DND-41 (cell line): ENCODE results near the gene CHD6.

Source experiments
- ATAC-seq: fragments of 200-7000 bp; cut with Tn5 transposase; 3 replicates; pipeline ENCODE4 v1.9.1; 2021; ENCODE audit warnings: low read depth; ENCODE audit not compliant: insufficient read depth
- DNase-seq: peaks from one replicate; pipeline ENCODE4 v3.0.0-alpha.2; 2020
- H2AFZ ChIP-seq: 2 replicates; pipeline ENCODE4 v1.6.0; 2012; ENCODE audit warnings: low read depth, low read length
- H3K27ac ChIP-seq: 2 replicates; pipeline ENCODE4 v1.5.1; 2012; ENCODE audit warnings: low read length, inconsistent platforms
- H3K27me3 ChIP-seq: fragments of 200-600 bp; sonication (generic); 2 replicates; pipeline ENCODE4 v1.6.0; 2012; ENCODE audit warnings: low read length, mild to moderate bottlenecking, inconsistent platforms; ENCODE audit not compliant: insufficient read depth, poor library complexity
- H3K36me3 ChIP-seq: 2 replicates; pipeline ENCODE4 v1.5.1; 2012; ENCODE audit warnings: low read length, inconsistent platforms; ENCODE audit not compliant: insufficient read depth
- H3K4me1 ChIP-seq: 2 replicates; pipeline ENCODE4 v1.5.1; 2012; ENCODE audit warnings: mild to moderate bottlenecking, low read length; ENCODE audit not compliant: insufficient read depth
- H3K4me2 ChIP-seq: 2 replicates; pipeline ENCODE4 v1.6.0; 2012; ENCODE audit warnings: mild to moderate bottlenecking, moderate library complexity, low read length, inconsistent platforms; ENCODE audit not compliant: insufficient read depth
- H3K4me3 ChIP-seq, 2 experiments: fragments of 200-600 bp in 1 of 2; shearing (Covaris generic) in 1 of 2; 2 replicates each; pipeline ENCODE4 v1.5.1; 2012 to 2016; ENCODE audit warnings: inconsistent platforms in 2 of 2, low read length in 2 of 2, mild to moderate bottlenecking in 2 of 2, low read depth in 1 of 2, moderate library complexity in 1 of 2
- H3K79me2 ChIP-seq: 2 replicates; pipeline ENCODE4 v1.6.0; 2012; ENCODE audit warnings: low read length, inconsistent platforms; ENCODE audit not compliant: insufficient read depth
- H3K9ac ChIP-seq: 2 replicates; pipeline ENCODE4 v1.6.0; 2012; ENCODE audit warnings: low read depth, mild to moderate bottlenecking, inconsistent platforms, low read length, moderate library complexity
- H3K9me3 ChIP-seq: 2 replicates; pipeline ENCODE4 v1.5.1; 2012; ENCODE audit warnings: low read length, moderate library complexity, mild to moderate bottlenecking, inconsistent platforms; ENCODE audit not compliant: insufficient read depth, severe bottlenecking
- H4K20me1 ChIP-seq: 2 replicates; pipeline ENCODE4 v1.6.0; 2012; ENCODE audit warnings: low read length; ENCODE audit not compliant: insufficient read depth
- EZH2 ChIP-seq: IDR thresholded peaks from 3 replicates; pipeline ENCODE4 v1.6.1; 2012; ENCODE audit warnings: borderline replicate concordance, low read depth, mild to moderate bottlenecking, moderate library complexity, low read length, inconsistent platforms; ENCODE audit not compliant: severe bottlenecking
- TF ChIP-seq, protein P1 (sequence below): IDR thresholded peaks from 2 replicates; pipeline ENCODE4 v1.5.1; 2012; ENCODE audit warnings: borderline replicate concordance, low read length, moderate library complexity, mild to moderate bottlenecking; ENCODE audit not compliant: poor library complexity, severe bottlenecking; ENCODE audit errors: extremely low read depth

Gene CHD6

GRCh38 chr20:41411391-41411847 lies 206.8 kb downstream of the CHD6 start:
- TF ChIP-seq, protein P1, sequence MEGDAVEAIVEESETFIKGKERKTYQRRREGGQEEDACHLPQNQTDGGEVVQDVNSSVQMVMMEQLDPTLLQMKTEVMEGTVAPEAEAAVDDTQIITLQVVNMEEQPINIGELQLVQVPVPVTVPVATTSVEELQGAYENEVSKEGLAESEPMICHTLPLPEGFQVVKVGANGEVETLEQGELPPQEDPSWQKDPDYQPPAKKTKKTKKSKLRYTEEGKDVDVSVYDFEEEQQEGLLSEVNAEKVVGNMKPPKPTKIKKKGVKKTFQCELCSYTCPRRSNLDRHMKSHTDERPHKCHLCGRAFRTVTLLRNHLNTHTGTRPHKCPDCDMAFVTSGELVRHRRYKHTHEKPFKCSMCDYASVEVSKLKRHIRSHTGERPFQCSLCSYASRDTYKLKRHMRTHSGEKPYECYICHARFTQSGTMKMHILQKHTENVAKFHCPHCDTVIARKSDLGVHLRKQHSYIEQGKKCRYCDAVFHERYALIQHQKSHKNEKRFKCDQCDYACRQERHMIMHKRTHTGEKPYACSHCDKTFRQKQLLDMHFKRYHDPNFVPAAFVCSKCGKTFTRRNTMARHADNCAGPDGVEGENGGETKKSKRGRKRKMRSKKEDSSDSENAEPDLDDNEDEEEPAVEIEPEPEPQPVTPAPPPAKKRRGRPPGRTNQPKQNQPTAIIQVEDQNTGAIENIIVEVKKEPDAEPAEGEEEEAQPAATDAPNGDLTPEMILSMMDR, result peak; percentile 53
- no peak for TF ChIP-seq EZH2
- Histone ChIP-seq H3K4me1 (no peaks in the 10 kb centered on the region), H3K9me3 (no peaks in the 10 kb centered on the region), H2AFZ (no peak overlapping the region), H3K27ac (no peak overlapping the region), H3K27me3 (no peaks in the 10 kb centered on the region), H4K20me1 (no peaks in the 10 kb centered on the region), H3K4me2 (no peak overlapping the region), H3K36me3 (peaks cover 99% of the 10 kb centered on the region), H3K4me3 (no peak overlapping the region), H3K9ac (no peak overlapping the region), H3K79me2 (no peaks in the 10 kb centered on the region)
- ATAC-seq (no peak), DNase-seq (no peak)

- Histone ChIP-seq H2AFZ (no peak overlapping the region), H3K79me2 (no peaks in the 10 kb centered on the region), H3K9ac (no peak overlapping the region), H3K9me3 (no peaks in the 10 kb centered on the region), H3K27ac (no peak overlapping the region), H3K4me2 (no peak overlapping the region), H3K4me3 (no peak overlapping the region), H4K20me1 (no peaks in the 10 kb centered on the region), H3K4me1 (no peaks in the 10 kb centered on the region), H3K36me3 (peaks cover 99% of the 10 kb centered on the region), H3K27me3 (no peaks in the 10 kb centered on the region)
- no peak for DNase-seq
- TF ChIP-seq, protein P1, result no peak
- no peak for TF ChIP-seq EZH2
- ATAC-seq, result no peak
These were observed 209.2 kb downstream of the CHD6 start for GRCh38 chr20:41408986-41409385.

- no peaks in the 10 kb centered on the region for H4K20me1 ChIP-seq
- H3K9ac ChIP-seq, result no peak overlapping the region
- no peak for TF ChIP-seq EZH2
- TF ChIP-seq, protein P1, result no peak
- no peaks in the 10 kb centered on the region for H3K79me2 ChIP-seq
- H3K27ac ChIP-seq, result no peak overlapping the region
- no peaks in the 10 kb centered on the region for H3K9me3 ChIP-seq
- no peak overlapping the region for H3K4me3 ChIP-seq
- peaks cover 99% of the 10 kb centered on the region for H3K36me3 ChIP-seq
- H3K4me1 ChIP-seq, result no peaks in the 10 kb centered on the region
- no peaks in the 10 kb centered on the region for H3K27me3 ChIP-seq
- no peak for DNase-seq
- ATAC-seq, result peak; percentile 40; the same call in 1 of the 3 replicates
- no peak overlapping the region for H3K4me2 ChIP-seq
- H2AFZ ChIP-seq, result no peak overlapping the region
These were observed 209.9 kb downstream of the CHD6 start for GRCh38 chr20:41408156-41408794.

DNA sequence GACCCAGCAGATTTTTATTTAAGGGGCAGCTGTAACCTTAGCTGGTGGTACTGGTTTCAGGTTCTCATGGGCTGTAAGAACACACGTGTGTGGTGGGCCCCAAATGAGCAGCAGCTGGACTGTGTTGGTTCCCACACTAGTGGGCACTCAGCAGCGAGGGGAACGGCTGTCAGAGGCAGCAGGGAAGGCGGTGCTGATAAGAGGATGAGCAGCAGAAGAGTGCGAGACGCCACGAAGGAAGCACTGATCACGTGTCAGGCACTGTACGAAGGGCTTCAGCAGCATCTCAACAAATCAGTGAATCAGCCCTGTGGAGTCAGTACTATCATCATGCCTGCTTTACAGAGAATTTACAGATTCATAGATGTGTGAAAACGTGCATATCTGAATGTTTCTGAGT lies 210.6 kb downstream of the CHD6 start:
- DNase-seq (no peak), ATAC-seq (no peak)
- Histone ChIP-seq H3K27ac (no peak overlapping the region), H3K79me2 (no peaks in the 10 kb centered on the region), H3K27me3 (no peaks in the 10 kb centered on the region), H3K4me3 (no peak overlapping the region), H3K4me1 (no peaks in the 10 kb centered on the region), H3K9ac (no peak overlapping the region), H2AFZ (no peak overlapping the region), H3K9me3 (no peaks in the 10 kb centered on the region), H3K4me2 (no peak overlapping the region), H3K36me3 (peaks cover 95% of the 10 kb centered on the region), H4K20me1 (no peaks in the 10 kb centered on the region)
- no peak for TF ChIP-seq EZH2
- TF ChIP-seq, protein P1, result no peak
